ENCODE data around the gene SHROOM3. TPM values are rescaled to one million over a fixed set of nuclear protein-coding genes. Genes with fewer than 3 reads are reported as not detected.
A peak's percentile ranks its signal among the peaks of the same experiment; 100 is the strongest.

Gene SHROOM3
- total RNA-seq, 1 donor from 2014 or later: 192 TPM

- DNase-seq (ENCODE audit: low spot score in 2 of 2): no peak
These were observed 6.9 kb downstream of the SHROOM3 start for GRCh38 chr4:76441881-76442280.

GRCh38 chr4:76442807-76443206, 7.8 kb downstream of the SHROOM3 start:
- Histone ChIP-seq H3K4me1 (peaks cover 0 to 3% of the 10 kb centered on the region in 2 donors), H3K27me3 (no peaks in the 10 kb centered on the region), H3K9me3 (no peaks in the 10 kb centered on the region), H3K27ac (no peak overlapping the region), H3K36me3 (no peaks in the 10 kb centered on the region), H3K4me3 (no peak overlapping the region)
- no peak for DNase-seq (ENCODE audit: low spot score in 2 of 2)
- TF ChIP-seq CTCF (IDR thresholded peaks at IDR 0.05): no peak
- intact Hi-C loops (cut with DNase I): no loop called here

More at GRCh38 chr4:76441881-76442280, 6.9 kb downstream of the SHROOM3 start:
- intact Hi-C loops (cut with DNase I): no loop called here
- no peak for TF ChIP-seq CTCF (IDR thresholded peaks at IDR 0.05)
- Histone ChIP-seq H3K27ac (no peak overlapping the region), H3K4me1 (no peaks in the 10 kb centered on the region), H3K36me3 (no peaks in the 10 kb centered on the region), H3K9me3 (no peaks in the 10 kb centered on the region), H3K27me3 (no peaks in the 10 kb centered on the region), H3K4me3 (no peak overlapping the region)

- Histone ChIP-seq H3K36me3 (no peaks in the 10 kb centered on the region), H3K27ac (no peak overlapping the region), H3K9me3 (no peaks in the 10 kb centered on the region), H3K27me3 (no peaks in the 10 kb centered on the region), H3K4me3 (no peak overlapping the region), H3K4me1 (peaks cover 0 to 3% of the 10 kb centered on the region in 2 donors)
- no peak for TF ChIP-seq CTCF (IDR thresholded peaks at IDR 0.05)
- intact Hi-C loops (cut with DNase I): no loop called here
- DNase-seq (ENCODE audit: low spot score in 2 of 2): no peak
These were observed 8.3 kb downstream of the SHROOM3 start for GRCh38 chr4:76443376-76443775.

GRCh38 chr4:76445911-76446310, 10.9 kb downstream of the SHROOM3 start:
- TF ChIP-seq CTCF (IDR thresholded peaks at IDR 0.05): no peak
- Histone ChIP-seq H3K27me3 (no peaks in the 10 kb centered on the region), H3K4me1 (peaks cover 2 to 3% of the 10 kb centered on the region in 2 donors), H3K27ac (no peak overlapping the region), H3K4me3 (no peak overlapping the region), H3K9me3 (no peaks in the 10 kb centered on the region), H3K36me3 (no peaks in the 10 kb centered on the region)
- DNase-seq (ENCODE audit: low spot score in 2 of 2): no peak
- intact Hi-C loops (cut with DNase I): no loop called here

GRCh38 chr4:76447393-76447851, 12.4 kb downstream of the SHROOM3 start:
- DNase-seq (ENCODE audit: low spot score in 2 of 2): no peak
- H3K36me3 ChIP-seq: no peaks in the 10 kb centered on the region
- no peaks in the 10 kb centered on the region for H3K27me3 ChIP-seq
- peak overlapping the region in 1 of 2 donors; percentile 10 for H3K27ac ChIP-seq
- intact Hi-C loops (cut with DNase I): no loop called here
- H3K4me1 ChIP-seq: peaks cover 2 to 3% of the 10 kb centered on the region in 2 donors
- H3K4me3 ChIP-seq: no peak overlapping the region
- H3K9me3 ChIP-seq: no peaks in the 10 kb centered on the region
- TF ChIP-seq CTCF (IDR thresholded peaks at IDR 0.05): no peak

- no peak overlapping the region for H3K4me3 ChIP-seq
- no peaks in the 10 kb centered on the region for H3K27me3 ChIP-seq
- TF ChIP-seq CTCF (IDR thresholded peaks at IDR 0.05): no peak
- no peak overlapping the region for H3K27ac ChIP-seq
- no peaks in the 10 kb centered on the region for H3K9me3 ChIP-seq
- no peaks in the 10 kb centered on the region for H3K36me3 ChIP-seq
- peaks cover 2 to 3% of the 10 kb centered on the region in 2 donors for H3K4me1 ChIP-seq
- intact Hi-C loops (cut with DNase I): no loop called here
- no peak for DNase-seq (ENCODE audit: low spot score in 2 of 2)
These were observed 13.2 kb downstream of the SHROOM3 start for GRCh38 chr4:76448211-76448610.

All from ascending aorta (tissue), 2 donors.